ENCODE measurements around the gene WNT2. TPM values are rescaled to one million over a fixed set of nuclear protein-coding genes. Genes with fewer than 3 reads are reported as not detected.

Gene WNT2
- total RNA-seq, 1 donor, result under 0.01 TPM

GRCh38 chr7:117227091-117227490 lies 95.8 kb downstream of the WNT2 start:
- Histone ChIP-seq H3K4me2 (ENCODE audit: insufficient read depth, low read length) (no peak overlapping the region), H3K9me3 (ENCODE audit: low read depth, low read length) (no peaks in the 10 kb centered on the region), H3K36me3 (ENCODE audit: insufficient read depth, low read length) (no peaks in the 10 kb centered on the region), H3K27ac (ENCODE audit: low read depth, low read length) (no peak overlapping the region), H3K4me1 (ENCODE audit: insufficient read depth, low read length) (peaks cover 18% of the 10 kb centered on the region), H2AFZ (ENCODE audit: low read length) (no peak overlapping the region), H3K4me3 (ENCODE audit: insufficient read depth, low read length) (no peak overlapping the region), H3K27me3 (ENCODE audit: insufficient read depth, low read length) (no peaks in the 10 kb centered on the region), H4K20me1 (ENCODE audit: insufficient read depth, low read length) (no peaks in the 10 kb centered on the region), H3K79me2 (ENCODE audit: insufficient read depth, low read length) (no peaks in the 10 kb centered on the region)
- DNase-seq (ENCODE audit: insufficient read length, low spot score, missing footprints), result no peak
- no peak for TF ChIP-seq CTCF (IDR thresholded peaks at IDR 0.05; ENCODE audit: extremely low read depth, low read depth, low read length)

- no peaks in the 10 kb centered on the region for H3K36me3 ChIP-seq (ENCODE audit: insufficient read depth, low read length)
- no peak overlapping the region for H2AFZ ChIP-seq (ENCODE audit: low read length)
- peaks cover 13% of the 10 kb centered on the region for H3K4me1 ChIP-seq (ENCODE audit: insufficient read depth, low read length)
- no peak overlapping the region for H3K4me2 ChIP-seq (ENCODE audit: insufficient read depth, low read length)
- DNase-seq (ENCODE audit: insufficient read length, low spot score, missing footprints), result no peak
- TF ChIP-seq CTCF (IDR thresholded peaks at IDR 0.05; ENCODE audit: extremely low read depth, low read depth, low read length), result no peak
- H3K4me3 ChIP-seq (ENCODE audit: insufficient read depth, low read length), result no peak overlapping the region
- no peaks in the 10 kb centered on the region for H3K79me2 ChIP-seq (ENCODE audit: insufficient read depth, low read length)
- no peaks in the 10 kb centered on the region for H3K9me3 ChIP-seq (ENCODE audit: low read depth, low read length)
- H4K20me1 ChIP-seq (ENCODE audit: insufficient read depth, low read length), result no peaks in the 10 kb centered on the region
- H3K27me3 ChIP-seq (ENCODE audit: insufficient read depth, low read length), result no peaks in the 10 kb centered on the region
- no peak overlapping the region for H3K27ac ChIP-seq (ENCODE audit: low read depth, low read length)
Measured at GRCh38 chr7:117225536-117225935, 97.3 kb downstream of the WNT2 start.

Small RNAs within 50 kb of the gene (small RNA-seq; reads per million reads assigned to genes)
- gene MTCYBP6, result not detected

Other genes with a start within 250 kb of the WNT2 start
- not detected in 2 replicates for gene ASZ1, start 104.4 kb upstream of the WNT2 start, total RNA-seq
- not detected in 2 replicates for gene CFTR, start 157.0 kb upstream of the WNT2 start, total RNA-seq